ENCODE measurements around the gene DRAP1.

GRCh38 chr11:65960824-65961266, 41.6 kb downstream of the DRAP1 start:
- TF ChIP-seq CTCF (IDR thresholded peaks at IDR 0.05; ENCODE audit: insufficient read depth, low read length) (no peak), POLR2AphosphoS5 (IDR thresholded peaks at IDR 0.05; ENCODE audit: low read depth) (no peak), GABPA (IDR thresholded peaks at IDR 0.05; ENCODE audit: low read depth) (no peak), SPI1 (IDR thresholded peaks at IDR 0.05; ENCODE audit: borderline replicate concordance, low read depth) (no peak)
